ENCODE measurements around the gene PIK3R1. TPM values are rescaled to one million over a fixed set of nuclear protein-coding genes. Genes with fewer than 3 reads are reported as not detected.

The PIK3R1 gene
- total and polyA plus RNA-seq, 2 of the 4 experiments (the other 2 are of a cell fraction): 2.4 to 9.3 TPM

- no peak for TF ChIP-seq CTCF (conservative IDR thresholded peaks at IDR 0.05; ENCODE audit: low read depth, low read length)
Observed at GRCh38 chr5:68331192-68332079, 115.9 kb downstream of the PIK3R1 start (continued).

GRCh38 chr5:68332080-68332451 is 116.5 kb downstream of the PIK3R1 start:
- Histone ChIP-seq H3K27me3 (ENCODE audit: control insufficient read depth, insufficient read depth, low read length) (no peaks in the 10 kb centered on the region; the same call in 1 of the 2 replicates), H3K56ac (ENCODE audit: extremely low read depth, insufficient read depth, low read length) (no peak overlapping the region), H3K36me3 (ENCODE audit: control insufficient read depth, insufficient read depth, low read length) (no peaks in the 10 kb centered on the region), H2BK120ac (ENCODE audit: low read depth, low read length) (no peak overlapping the region), H3K9me3 (ENCODE audit: control insufficient read depth, insufficient read depth, low read length) (no peaks in the 10 kb centered on the region), H4K5ac (ENCODE audit: low read depth, low read length) (no peak overlapping the region), H4K20me1 (ENCODE audit: insufficient read depth, low read length) (no peaks in the 10 kb centered on the region), H3K4me1 (ENCODE audit: control insufficient read depth, insufficient read depth, low read length) (peaks cover 5% of the 10 kb centered on the region), H2AFZ (replicated peaks; ENCODE audit: low read length, poor library complexity) (no peak overlapping the region), H2BK20ac (ENCODE audit: low read depth, low read length) (no peak overlapping the region), H3K9me1 (ENCODE audit: insufficient read depth, low read length) (peaks cover 8% of the 10 kb centered on the region), H3K14ac (replicated peaks; ENCODE audit: low read depth, low read length) (no peak overlapping the region), H2AK5ac (ENCODE audit: low read depth, low read length) (no peak overlapping the region), H2AK9ac (replicated peaks; ENCODE audit: low read depth, low read length, poor library complexity) (no peak overlapping the region), H2BK5ac (ENCODE audit: low read depth, low read length, poor library complexity, severe bottlenecking) (no peak overlapping the region), H3K79me1 (ENCODE audit: low read depth in 1 of 2, low read length in 2 of 2) (no peaks in the 10 kb centered on the region), H4K91ac (ENCODE audit: insufficient read depth, low read depth, low read length) (no peak overlapping the region), H4K8ac (ENCODE audit: low read depth in 2 of 2, low read length in 2 of 2) (no peak overlapping the region), H3K4ac (ENCODE audit: low read depth, low read length) (no peak overlapping the region), H2BK15ac (ENCODE audit: low read depth, low read length) (no peak overlapping the region), H3K27ac (ENCODE audit: insufficient read depth, low read length) (no peak overlapping the region), H3K23ac (ENCODE audit: low read depth, low read length) (no peak overlapping the region), H3K18ac (ENCODE audit: low read depth, low read length) (no peak overlapping the region), H3K4me2 (ENCODE audit: low read depth, low read length) (no peak overlapping the region), H3K4me3 (ENCODE audit: insufficient read depth, low read depth, low read length) (no peak overlapping the region), H3K9ac (ENCODE audit: low read depth, low read length) (no peak overlapping the region)
- ATAC-seq (ENCODE audit: low read depth) (no peak), DNase-seq (no peak)
- no CpG with 5 or more reads among the region's 3 CpGs for WGBS, 2 experiments (ENCODE audit: extremely low coverage in 2 of 2, insufficient read length in 1 of 2)
- intact Hi-C loops (cut with micrococcal nuclease) (no loop called here), dilution Hi-C loops (cut with HindIII; ENCODE audit: low sequenced_read_pairs, unreplicated experiment) (no loop called here), in situ Hi-C loops (cut with MboI; ENCODE audit: low sequenced_read_pairs) (no loop called here)
- BruUV-seq (replicated peaks): no TSS peak
- POLR2A ChIA-PET (ENCODE audit: unreplicated experiment): no interaction called here
- CTCF ChIA-PET: no interaction called here
- no peak for TF ChIP-seq RCOR1 (IDR thresholded peaks at IDR 0.05; ENCODE audit: insufficient replicate concordance, low read length)
- TF ChIP-seq NFE2L2 (IDR thresholded peaks at IDR 0.05; ENCODE audit: low read depth, low read length): no peak
- TF ChIP-seq ELK1 (IDR thresholded peaks at IDR 0.05; ENCODE audit: borderline replicate concordance, low read depth, low read length): no peak
- TF ChIP-seq CTCF (conservative IDR thresholded peaks at IDR 0.05; ENCODE audit: low read depth, low read length): no peak
- no peak for TF ChIP-seq MAFK (IDR thresholded peaks at IDR 0.05; ENCODE audit: low read depth, low read length)
- no peak for TF ChIP-seq SMC3 (IDR thresholded peaks at IDR 0.05; ENCODE audit: low read depth, low read length)
